Gastroesophageal sphincter (tissue), 4 donors: ENCODE measurements around the gene FFAR3. TPM values are rescaled to one million over a fixed set of nuclear protein-coding genes. Genes with fewer than 3 reads are reported as not detected.

Source experiments
- ATAC-seq: fragments of 150-250 bp; one replicate; pipeline ENCODE4 v1.9.1; 2016; ENCODE audit warnings: mild to moderate bottlenecking, moderate library complexity
- H3K27ac ChIP-seq, 4 donors: fragments of 200-600 bp; sonication (generic) in 3 of 4; 1 replicate in 3 of 4; 2 replicates in 1 of 4; pipeline ENCODE4 v1.5.1; 2016 to 2019
- H3K27me3 ChIP-seq: fragments of 200-600 bp; sonication (generic); one replicate; pipeline ENCODE4 v1.5.1; 2019
- H3K36me3 ChIP-seq, 2 donors: fragments of 200-600 bp; sonication (generic); one replicate each; pipeline ENCODE4 v1.5.1; 2019; ENCODE audit warnings: control low read depth in 1 of 2
- H3K4me1 ChIP-seq, 3 donors: fragments of 200-600 bp; sonication (generic); 1 replicate in 2 of 3; 2 replicates in 1 of 3; pipeline ENCODE4 v1.5.1; 2016 to 2019; ENCODE audit warnings: control low read depth in 2 of 3
- H3K4me3 ChIP-seq, 2 donors: fragments of 200-600 bp; sonication (generic); one replicate each; pipeline ENCODE4 v1.5.1; 2019; ENCODE audit warnings: mild to moderate bottlenecking in 1 of 2, moderate library complexity in 1 of 2
- H3K9me3 ChIP-seq, 3 donors: fragments of 200-600 bp; sonication (generic); one replicate each; pipeline ENCODE4 v1.5.1; 2017 to 2019; ENCODE audit warnings: control low read depth in 2 of 3
- CTCF ChIP-seq, 4 experiments: fragments of 200-600 bp in 2 of 4; fragments of 450-650 bp in 2 of 4; sonication (generic) in 1 of 4; IDR thresholded peaks; one replicate each; pipeline ENCODE4 v1.5.1; 2017 to 2019; ENCODE audit warnings: antibody characterized with exemption in 4 of 4, mild to moderate bottlenecking in 2 of 4, moderate library complexity in 2 of 4
- EP300 ChIP-seq: sonication (generic); formaldehyde crosslinking; IDR thresholded peaks from one replicate; pipeline ENCODE4 v1.6.1; 2017; ENCODE audit warnings: antibody characterized with exemption, mild to moderate bottlenecking
- POLR2A ChIP-seq, 2 donors: fragments of 450-650 bp; IDR thresholded peaks; one replicate each; pipeline ENCODE4 v1.6.1; 2017; ENCODE audit warnings: antibody characterized with exemption in 2 of 2, mild to moderate bottlenecking in 2 of 2, moderate library complexity in 1 of 2
- POLR2AphosphoS5 ChIP-seq: sonication (generic); formaldehyde crosslinking; IDR thresholded peaks from one replicate; pipeline ENCODE4 v1.6.1; 2017; ENCODE audit warnings: antibody characterized with exemption
- WGBS, 2 donors: methylation state at CpG; one replicate each; pipeline ENCODE4 v1.1.5; 2018; ENCODE audit warnings: low coverage in 1 of 2; 5-methylcytosine and 5-hydroxymethylcytosine counted together
- total RNA-seq, 4 donors: library from RNA; depleted of rRNA; stranded (reverse); fragments of >200 nt; gene quantifications; one replicate each; pipeline ENCODE4 v1.1.0, GENCODE V29; 2016

Gene FFAR3
- total RNA-seq, 4 donors from 2014 or later = 0.13 TPM; not detected in 3

DNA sequence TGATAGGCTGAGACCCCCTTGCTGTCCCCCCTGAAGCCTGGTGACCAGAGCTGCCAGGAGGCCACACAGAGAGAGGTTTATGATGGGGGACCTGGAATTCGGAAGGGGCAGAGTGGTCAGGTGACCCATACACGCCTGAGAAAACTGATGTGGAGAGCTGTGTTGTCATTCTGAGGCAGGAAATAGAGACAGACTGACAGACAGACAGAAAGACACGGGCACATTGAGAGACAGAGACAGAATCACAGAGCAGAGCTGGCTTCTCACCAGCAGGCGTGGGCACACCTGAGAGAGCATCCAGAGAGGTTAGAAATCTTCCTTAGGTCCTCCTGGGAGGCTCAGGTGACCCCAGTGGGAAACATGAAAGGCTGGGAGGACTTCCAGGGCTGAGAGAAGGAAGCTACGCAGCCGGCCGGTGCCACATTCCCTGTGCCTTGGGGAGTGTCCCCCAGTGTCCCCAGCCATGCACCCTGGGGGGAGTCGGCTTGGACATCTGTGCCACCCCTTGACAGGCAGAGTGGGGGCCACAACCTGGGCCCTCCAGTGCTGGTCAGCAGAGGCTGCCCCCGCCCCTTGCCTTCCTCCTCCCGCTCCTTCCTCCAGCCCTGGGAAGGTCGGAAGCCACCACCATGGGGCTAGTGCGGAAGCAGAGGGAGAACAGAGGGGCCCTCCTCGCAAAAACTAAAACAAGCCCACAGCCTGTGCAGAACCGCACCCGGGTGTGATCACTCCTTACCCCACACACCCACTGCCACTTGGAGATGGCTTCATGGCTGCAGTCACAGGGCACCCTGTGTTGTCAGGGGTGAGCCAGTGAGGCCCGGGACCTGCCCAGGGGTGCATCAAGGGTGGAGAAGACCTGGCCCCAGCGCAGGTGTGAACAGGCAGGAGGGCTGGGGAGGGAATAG is 8.4 kb upstream of the FFAR3 start:
- 38 to 67% methylated on average over 2 to 3 of the region's 17 CpGs for WGBS, 2 donors
- H3K4me1 ChIP-seq = no peaks in the 10 kb centered on the region
- no peaks in the 10 kb centered on the region for H3K9me3 ChIP-seq
- TF ChIP-seq EP300 (no peak), CTCF (IDR thresholded peaks at IDR 0.05) (no peak), POLR2AphosphoS5 (no peak), POLR2A (IDR thresholded peaks at IDR 0.05) (no peak)
- ATAC-seq = no peak
- no peak overlapping the region for H3K4me3 ChIP-seq
- no peaks in the 10 kb centered on the region for H3K36me3 ChIP-seq
- no peak overlapping the region for H3K27ac ChIP-seq
- H3K27me3 ChIP-seq = peaks cover 75% of the 10 kb centered on the region

- ATAC-seq = no peak
- H3K36me3 ChIP-seq = no peaks in the 10 kb centered on the region
- TF ChIP-seq EP300 (no peak), POLR2A (IDR thresholded peaks at IDR 0.05) (no peak)
Observed at GRCh38 chr19:35350591-35350990, 7.7 kb upstream of the FFAR3 start.

DNA sequence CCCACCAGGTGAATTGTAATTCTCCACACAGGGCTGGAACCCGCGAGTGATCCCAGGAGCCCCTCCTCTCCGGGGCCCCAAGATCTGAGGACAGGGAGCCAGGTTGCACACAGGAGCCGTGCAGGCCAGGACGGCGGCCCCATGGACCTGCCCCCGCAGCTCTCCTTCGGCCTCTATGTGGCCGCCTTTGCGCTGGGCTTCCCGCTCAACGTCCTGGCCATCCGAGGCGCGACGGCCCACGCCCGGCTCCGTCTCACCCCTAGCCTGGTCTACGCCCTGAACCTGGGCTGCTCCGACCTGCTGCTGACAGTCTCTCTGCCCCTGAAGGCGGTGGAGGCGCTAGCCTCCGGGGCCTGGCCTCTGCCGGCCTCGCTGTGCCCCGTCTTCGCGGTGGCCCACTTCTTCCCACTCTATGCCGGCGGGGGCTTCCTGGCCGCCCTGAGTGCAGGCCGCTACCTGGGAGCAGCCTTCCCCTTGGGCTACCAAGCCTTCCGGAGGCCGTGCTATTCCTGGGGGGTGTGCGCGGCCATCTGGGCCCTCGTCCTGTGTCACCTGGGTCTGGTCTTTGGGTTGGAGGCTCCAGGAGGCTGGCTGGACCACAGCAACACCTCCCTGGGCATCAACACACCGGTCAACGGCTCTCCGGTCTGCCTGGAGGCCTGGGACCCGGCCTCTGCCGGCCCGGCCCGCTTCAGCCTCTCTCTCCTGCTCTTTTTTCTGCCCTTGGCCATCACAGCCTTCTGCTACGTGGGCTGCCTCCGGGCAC is 6.7 kb upstream of the FFAR3 start:
- Histone ChIP-seq H3K9me3 (no peaks in the 10 kb centered on the region), H3K4me3 (no peak overlapping the region), H3K27ac (no peak overlapping the region), H3K36me3 (no peaks in the 10 kb centered on the region), H3K4me1 (no peaks in the 10 kb centered on the region), H3K27me3 (peaks cover 75% of the 10 kb centered on the region)
- TF ChIP-seq CTCF (IDR thresholded peaks at IDR 0.05) = no peak
- TF ChIP-seq EP300 = no peak
- no peak for TF ChIP-seq POLR2A (IDR thresholded peaks at IDR 0.05)
- no peak for TF ChIP-seq POLR2AphosphoS5
- no peak for ATAC-seq
- WGBS, 2 donors = 100% methylated on average over 1 of the region's 47 CpGs; no CpG with 5 or more reads in 1 of the 2 donors

More at GRCh38 chr19:35350591-35350990, 7.7 kb upstream of the FFAR3 start:
- H3K4me3 ChIP-seq = no peak overlapping the region
- 84 to 86% methylated on average over 2 to 4 of the region's 7 CpGs for WGBS, 2 donors
- no peaks in the 10 kb centered on the region for H3K4me1 ChIP-seq
- H3K27ac ChIP-seq = no peak overlapping the region
- H3K27me3 ChIP-seq = peaks cover 78% of the 10 kb centered on the region
- no peaks in the 10 kb centered on the region for H3K9me3 ChIP-seq

DNA sequence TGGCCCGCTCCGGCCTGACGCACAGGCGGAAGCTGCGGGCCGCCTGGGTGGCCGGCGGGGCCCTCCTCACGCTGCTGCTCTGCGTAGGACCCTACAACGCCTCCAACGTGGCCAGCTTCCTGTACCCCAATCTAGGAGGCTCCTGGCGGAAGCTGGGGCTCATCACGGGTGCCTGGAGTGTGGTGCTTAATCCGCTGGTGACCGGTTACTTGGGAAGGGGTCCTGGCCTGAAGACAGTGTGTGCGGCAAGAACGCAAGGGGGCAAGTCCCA is 6.1 kb upstream of the FFAR3 start:
- Histone ChIP-seq H3K4me3 (no peak overlapping the region), H3K27me3 (peaks cover 72% of the 10 kb centered on the region), H3K4me1 (no peaks in the 10 kb centered on the region), H3K9me3 (no peaks in the 10 kb centered on the region), H3K27ac (no peak overlapping the region), H3K36me3 (no peaks in the 10 kb centered on the region)
- TF ChIP-seq POLR2A (IDR thresholded peaks at IDR 0.05) (no peak), POLR2AphosphoS5 (no peak), CTCF (IDR thresholded peaks at IDR 0.05) (no peak), EP300 (no peak)
- ATAC-seq = no peak
- no CpG with 5 or more reads among the region's 18 CpGs for WGBS, 2 donors

- no peak overlapping the region for H3K27ac ChIP-seq
- H3K9me3 ChIP-seq = no peaks in the 10 kb centered on the region
- no peaks in the 10 kb centered on the region for H3K4me1 ChIP-seq
- peak; percentile 51 for ATAC-seq
- H3K36me3 ChIP-seq = no peaks in the 10 kb centered on the region
- 2 to 24% methylated on average over 12 to 23 of the region's 32 CpGs for WGBS, 2 donors
- H3K4me3 ChIP-seq = no peak overlapping the region
- H3K27me3 ChIP-seq = peaks cover 77% of the 10 kb centered on the region
- TF ChIP-seq POLR2A (IDR thresholded peaks at IDR 0.05) (no peak), CTCF (IDR thresholded peaks at IDR 0.05) (peak in 3 of 4 experiments; percentile 45 to 74 (median 70))
Observed at GRCh38 chr19:35352448-35353304, 5.6 kb upstream of the FFAR3 start.
